ENCODE measurements around the gene GBX1. TPM values are rescaled to one million over a fixed set of nuclear protein-coding genes. Genes with fewer than 3 reads are reported as not detected.

GBX1 gene
- total RNA-seq, 1 donor from 2014 or later = 2.4 TPM

- ATAC-seq (no peak), DNase-seq (ENCODE audit: missing footprints) (peak; percentile 63)
- intact Hi-C loops (cut with DNase I) = loop anchor here (2.0 kb wide), 1 partner anchor 82 kb away; the partner anchor contains the start of gene ABCB8
These were observed 57.1 kb downstream of the GBX1 start for GRCh38 chr7:151110236-151110940.

- intact Hi-C loops (cut with DNase I) = loop anchor here (1.0 to 2.0 kb wide), 2 partner anchors 20 to 81 kb away; partner anchors contain the start of gene ABCB8
- DNase-seq (ENCODE audit: missing footprints) = peak; percentile 67
- peak; percentile 71 for ATAC-seq
These were observed 58.1 kb downstream of the GBX1 start for GRCh38 chr7:151109094-151110048.

GRCh38 chr7:151107882-151108281 lies 59.6 kb downstream of the GBX1 start:
- ATAC-seq (no peak), DNase-seq (ENCODE audit: missing footprints) (peak; percentile 51)
- intact Hi-C loops (cut with DNase I) = no loop called here

- peak; percentile 35 for DNase-seq (ENCODE audit: missing footprints)
- intact Hi-C loops (cut with DNase I) = no loop called here
- no peak for ATAC-seq
These were observed 62.9 kb downstream of the GBX1 start for GRCh38 chr7:151104411-151105235.

- no peak for ATAC-seq
- intact Hi-C loops (cut with DNase I) = no loop called here
- no peak for DNase-seq (ENCODE audit: missing footprints)
These were observed 63.5 kb downstream of the GBX1 start for GRCh38 chr7:151103973-151104372.

- intact Hi-C loops (cut with DNase I) = no loop called here
- no peak for ATAC-seq
- DNase-seq (ENCODE audit: missing footprints) = no peak
These were observed 64.5 kb downstream of the GBX1 start for GRCh38 chr7:151102991-151103390.

- DNase-seq (ENCODE audit: missing footprints) (peak; percentile 34), ATAC-seq (no peak)
These were observed 65.7 kb downstream of the GBX1 start for GRCh38 chr7:151101621-151102396.

GRCh38 chr7:151100921-151101320 lies 66.6 kb downstream of the GBX1 start:
- intact Hi-C loops (cut with DNase I) = no loop called here
- no peak for ATAC-seq
- DNase-seq (ENCODE audit: missing footprints) = peak; percentile 61

More at GRCh38 chr7:151101621-151102396, 65.7 kb downstream of the GBX1 start:
- intact Hi-C loops (cut with DNase I) = no loop called here

GRCh38 chr7:151099486-151100211 lies 67.8 kb downstream of the GBX1 start:
- peak; percentile 14 for ATAC-seq
- DNase-seq (ENCODE audit: missing footprints) = peak; percentile 55
- intact Hi-C loops (cut with DNase I) = no loop called here

Other genes starting within 250 kb of the GBX1 start
- 97.3 TPM for gene KCNH2, start 189.4 kb downstream of the GBX1 start, total RNA-seq
- gene NOS3, start 176.7 kb downstream of the GBX1 start, total RNA-seq = 19.4 TPM
- not detected for gene ATG9B, start 143.2 kb downstream of the GBX1 start, total RNA-seq
- 24.5 TPM for gene ABCB8, start 139.2 kb downstream of the GBX1 start, total RNA-seq
- 5.5 TPM for gene ASIC3, start 119.2 kb downstream of the GBX1 start, total RNA-seq
- gene CDK5, start 109.8 kb downstream of the GBX1 start, total RNA-seq = 6.7 TPM
- 61.2 TPM for gene SLC4A2, start 108.1 kb downstream of the GBX1 start, total RNA-seq
- 79.2 TPM for gene FASTK, start 86.9 kb downstream of the GBX1 start, total RNA-seq
- gene TMUB1, start 84.2 kb downstream of the GBX1 start, total RNA-seq = 35.5 TPM
- gene AGAP3, start 81.2 kb downstream of the GBX1 start, total RNA-seq = 57.4 TPM
- gene ASB10, start 19.6 kb upstream of the GBX1 start, total RNA-seq = 41.4 TPM
- not detected for gene H2BK1, start 42.8 kb upstream of the GBX1 start, total RNA-seq
- gene ABCF2, start 59.5 kb upstream of the GBX1 start, total RNA-seq = 24.5 TPM
- 11.6 TPM for gene CHPF2, start 64.8 kb upstream of the GBX1 start, total RNA-seq
- gene SMARCD3, start 81.0 kb upstream of the GBX1 start, total RNA-seq = 110 TPM
- 31.3 TPM for gene NUB1, start 174.1 kb upstream of the GBX1 start, total RNA-seq
- 0.41 TPM for gene WDR86, start 242.3 kb upstream of the GBX1 start, total RNA-seq